Upper lobe of right lung (tissue), 1 donor: Measurements from ENCODE around the gene PCNT. TPM values are rescaled to one million over a fixed set of nuclear protein-coding genes. Genes with fewer than 3 reads are reported as not detected.

Experiments
- ATAC-seq: fragments of 200-7000 bp; cut with Tn5 transposase; one replicate; pipeline ENCODE4 v1.9.1; 2020; ENCODE audit warnings: mild to moderate bottlenecking, moderate library complexity
- DNase-seq: peaks from one replicate; pipeline ENCODE4 v3.0.0-alpha.2; 2020
- H3K27ac ChIP-seq: fragments of 200-600 bp; one replicate; pipeline ENCODE4 v1.8.0; 2022
- H3K27me3 ChIP-seq: fragments of 200-600 bp; one replicate; pipeline ENCODE4 v1.8.0; 2022; ENCODE audit warnings: mild to moderate bottlenecking
- H3K36me3 ChIP-seq: fragments of 200-600 bp; one replicate; pipeline ENCODE4 v1.8.0; 2022
- H3K4me1 ChIP-seq: fragments of 200-600 bp; one replicate; pipeline ENCODE4 v1.8.0; 2022
- H3K4me3 ChIP-seq: fragments of 200-600 bp; one replicate; pipeline ENCODE4 v1.8.0; 2022; ENCODE audit warnings: mild to moderate bottlenecking
- H3K9me3 ChIP-seq: fragments of 200-600 bp; one replicate; pipeline ENCODE4 v1.8.0; 2022
- intact Hi-C: fragments of 100-400 bp; cut with DNase I; formaldehyde crosslinking; loops from one replicate; pipeline ENCODE4 v1.11.0; 2022
- total RNA-seq: library from RNA; stranded (reverse); fragmentation: NEBNext Ultra II Directional; extraction: Animal tissue kit (Norgen Biotek cat#: 25700); gene quantifications from one replicate; pipeline ENCODE4 v1.2.1, GENCODE V29; 2021
- TF ChIP-seq, protein P1 (sequence below): fragments of 200-600 bp; IDR thresholded peaks from one replicate; pipeline ENCODE4 v1.8.0; 2022; ENCODE audit warnings: antibody characterized with exemption
- donor health status: DM: no; HTN: yes; CAD: no; lungs with severe emphysema.

PCNT gene
- total RNA-seq, 1 donor from 2014 or later, result 29.3 TPM

DNA sequence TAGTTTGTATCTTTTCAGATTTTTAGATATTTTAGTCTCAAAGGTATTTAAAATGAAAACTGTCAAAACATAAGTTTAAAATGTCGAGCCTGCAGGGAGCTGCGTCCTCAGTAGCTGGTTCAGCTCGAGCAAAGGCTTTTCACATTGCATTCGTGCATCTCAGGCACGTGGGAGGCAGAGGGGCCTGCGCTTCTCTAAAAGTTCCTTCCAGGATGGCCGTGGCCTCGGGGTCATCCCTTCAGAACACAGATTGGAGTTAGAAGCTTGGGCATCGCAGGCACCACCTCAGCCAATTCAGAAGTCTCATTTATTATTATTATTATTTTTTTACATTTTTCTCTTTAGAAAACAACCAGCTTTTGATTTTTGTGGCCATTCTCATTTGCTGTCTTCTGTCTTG is 67.8 kb downstream of the PCNT start:
- H3K4me1 ChIP-seq, result no peaks in the 10 kb centered on the region
- DNase-seq, result no peak
- intact Hi-C loops, result no loop called here
- H3K27ac ChIP-seq, result no peak overlapping the region
- no peak for ATAC-seq
- no peaks in the 10 kb centered on the region for H3K9me3 ChIP-seq
- H3K36me3 ChIP-seq, result peaks cover 45% of the 10 kb centered on the region
- TF ChIP-seq, protein P1, sequence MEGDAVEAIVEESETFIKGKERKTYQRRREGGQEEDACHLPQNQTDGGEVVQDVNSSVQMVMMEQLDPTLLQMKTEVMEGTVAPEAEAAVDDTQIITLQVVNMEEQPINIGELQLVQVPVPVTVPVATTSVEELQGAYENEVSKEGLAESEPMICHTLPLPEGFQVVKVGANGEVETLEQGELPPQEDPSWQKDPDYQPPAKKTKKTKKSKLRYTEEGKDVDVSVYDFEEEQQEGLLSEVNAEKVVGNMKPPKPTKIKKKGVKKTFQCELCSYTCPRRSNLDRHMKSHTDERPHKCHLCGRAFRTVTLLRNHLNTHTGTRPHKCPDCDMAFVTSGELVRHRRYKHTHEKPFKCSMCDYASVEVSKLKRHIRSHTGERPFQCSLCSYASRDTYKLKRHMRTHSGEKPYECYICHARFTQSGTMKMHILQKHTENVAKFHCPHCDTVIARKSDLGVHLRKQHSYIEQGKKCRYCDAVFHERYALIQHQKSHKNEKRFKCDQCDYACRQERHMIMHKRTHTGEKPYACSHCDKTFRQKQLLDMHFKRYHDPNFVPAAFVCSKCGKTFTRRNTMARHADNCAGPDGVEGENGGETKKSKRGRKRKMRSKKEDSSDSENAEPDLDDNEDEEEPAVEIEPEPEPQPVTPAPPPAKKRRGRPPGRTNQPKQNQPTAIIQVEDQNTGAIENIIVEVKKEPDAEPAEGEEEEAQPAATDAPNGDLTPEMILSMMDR, result no peak
- H3K27me3 ChIP-seq, result no peaks in the 10 kb centered on the region
- H3K4me3 ChIP-seq, result no peak overlapping the region

DNA sequence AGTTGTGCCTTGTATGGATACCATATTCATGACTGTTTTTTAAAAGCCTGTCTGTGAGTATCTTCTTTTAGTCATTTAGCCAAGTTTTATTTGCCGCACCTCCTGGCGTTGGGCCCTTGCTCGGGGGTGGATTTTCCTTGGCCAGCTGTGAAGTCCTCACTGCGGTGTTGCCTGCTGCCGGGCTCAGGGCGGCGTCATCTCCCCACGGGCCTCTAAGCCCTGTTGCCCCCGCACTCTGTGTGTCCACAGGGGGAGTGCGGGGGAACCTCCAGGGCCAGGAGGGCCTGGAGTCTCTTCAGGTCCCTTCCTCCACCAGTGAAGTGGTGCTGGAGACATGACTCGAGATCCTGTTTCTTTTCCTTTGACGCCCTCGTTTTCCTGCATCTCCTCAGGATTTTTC is 69.0 kb downstream of the PCNT start:
- Histone ChIP-seq H3K27ac (no peak overlapping the region), H3K4me1 (no peaks in the 10 kb centered on the region), H3K9me3 (no peaks in the 10 kb centered on the region), H3K27me3 (no peaks in the 10 kb centered on the region), H3K4me3 (no peak overlapping the region), H3K36me3 (peaks cover 52% of the 10 kb centered on the region)
- TF ChIP-seq, protein P1, result no peak
- peak; percentile 12 for ATAC-seq
- no peak for DNase-seq
- intact Hi-C loops, result no loop called here

DNA sequence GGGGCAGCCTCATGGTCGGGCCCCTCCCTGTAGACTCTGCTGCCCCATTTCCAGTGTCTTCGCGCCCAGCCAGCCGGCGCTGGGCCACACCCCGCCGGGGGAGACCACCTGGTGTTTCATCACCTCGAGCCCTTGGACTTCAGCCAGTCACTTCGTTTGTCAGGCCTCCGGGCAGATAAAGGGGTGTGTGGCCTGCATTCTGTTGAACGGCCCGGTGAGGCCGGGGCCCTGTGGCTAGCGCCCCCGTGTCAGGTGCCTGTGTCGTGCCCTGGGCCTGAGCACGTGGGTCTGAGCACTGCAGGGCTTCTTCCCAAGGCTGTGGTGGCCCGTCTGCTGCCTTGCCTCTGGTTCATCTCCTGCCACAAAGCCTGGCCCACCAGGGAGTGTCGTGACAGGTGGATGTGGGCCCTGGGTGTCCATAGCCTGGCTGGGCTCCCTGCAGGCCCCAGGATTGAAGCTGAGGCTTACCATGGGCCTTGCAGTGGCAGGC is 69.5 kb downstream of the PCNT start:
- H3K36me3 ChIP-seq, result peaks cover 52% of the 10 kb centered on the region
- no peak overlapping the region for H3K27ac ChIP-seq
- no peak for DNase-seq
- H3K9me3 ChIP-seq, result no peaks in the 10 kb centered on the region
- H3K4me3 ChIP-seq, result no peak overlapping the region
- H3K27me3 ChIP-seq, result no peaks in the 10 kb centered on the region
- TF ChIP-seq, protein P1, result no peak
- no peaks in the 10 kb centered on the region for H3K4me1 ChIP-seq
- peak; percentile 8 for ATAC-seq
- intact Hi-C loops, result no loop called here

DNA sequence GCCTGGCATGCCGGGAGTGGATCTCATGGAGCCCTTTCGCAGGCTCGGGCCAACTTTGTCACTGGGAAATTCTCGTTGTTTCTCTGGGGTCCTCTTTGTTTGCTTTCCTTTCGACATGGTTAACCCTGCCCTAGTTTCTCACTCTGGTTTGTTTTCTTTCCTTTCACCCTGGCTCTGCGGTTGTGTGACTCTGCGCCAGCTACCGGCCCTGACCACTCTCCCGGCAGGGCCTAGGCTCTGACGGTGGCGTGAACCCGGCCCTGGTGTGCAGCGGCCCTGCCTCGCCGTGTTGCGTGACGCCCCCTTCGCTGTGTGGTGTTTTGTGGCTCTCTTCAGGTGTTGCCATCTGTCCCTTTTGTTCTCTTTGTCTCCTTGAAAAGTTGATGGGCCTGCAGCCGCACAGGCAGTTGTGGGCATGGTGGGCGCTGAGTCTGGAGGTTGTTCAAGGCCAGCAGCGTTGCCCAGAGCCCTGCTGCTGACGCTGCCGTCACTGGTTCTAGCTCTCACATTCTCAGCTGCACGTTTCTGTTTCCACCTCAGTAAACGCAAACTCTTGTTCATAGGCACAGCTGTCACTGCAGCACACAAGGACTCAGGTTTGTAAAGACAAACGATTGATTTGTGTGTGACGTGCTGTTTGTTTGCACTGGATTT is 70.1 kb downstream of the PCNT start:
- DNase-seq (no peak), ATAC-seq (no peak)
- Histone ChIP-seq H3K4me3 (no peak overlapping the region), H3K27ac (no peak overlapping the region), H3K27me3 (no peaks in the 10 kb centered on the region), H3K36me3 (peaks cover 52% of the 10 kb centered on the region), H3K9me3 (no peaks in the 10 kb centered on the region), H3K4me1 (no peaks in the 10 kb centered on the region)
- TF ChIP-seq, protein P1, result no peak
- intact Hi-C loops, result no loop called here

DNA sequence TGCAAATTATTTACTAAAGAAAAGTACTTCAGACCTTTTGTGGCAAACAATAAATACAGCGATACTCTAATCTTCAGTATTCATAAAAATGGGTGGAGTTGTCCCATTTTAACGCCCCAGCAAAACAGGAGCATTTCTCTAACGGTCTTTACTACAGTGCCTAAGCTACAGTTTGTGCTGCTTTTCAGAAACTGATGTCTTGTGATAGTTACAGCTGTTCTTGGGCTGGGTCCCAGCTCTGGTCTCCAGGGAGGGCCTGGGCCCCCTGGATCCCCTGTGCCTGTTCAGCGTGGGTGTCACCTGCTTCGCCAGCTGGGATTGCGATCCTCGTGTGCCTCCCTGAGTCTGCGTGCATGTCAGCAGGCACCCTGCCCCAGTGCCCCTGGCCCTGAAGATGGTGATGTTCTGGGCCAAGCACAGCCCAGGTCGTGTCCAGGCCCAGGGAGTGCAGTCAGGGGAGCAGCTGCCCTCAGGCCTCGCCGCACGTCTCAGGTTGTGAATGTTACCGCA is 70.7 kb downstream of the PCNT start:
- DNase-seq, result no peak

More for the DNA sequence above, 70.7 kb downstream of the PCNT start:
- Histone ChIP-seq H3K36me3 (peaks cover 49% of the 10 kb centered on the region), H3K27ac (no peak overlapping the region), H3K4me1 (no peaks in the 10 kb centered on the region), H3K9me3 (no peaks in the 10 kb centered on the region), H3K4me3 (no peak overlapping the region), H3K27me3 (no peaks in the 10 kb centered on the region)
- intact Hi-C loops, result no loop called here
- TF ChIP-seq, protein P1, result no peak
- no peak for ATAC-seq
